ENCODE data around the gene ABCA6. TPM values are rescaled to one million over a fixed set of nuclear protein-coding genes. Genes with fewer than 3 reads are reported as not detected.

The ABCA6 gene
- total and polyA plus RNA-seq, 2 experiments from 2014 or later = 2.8 to 6.4 TPM

- in situ Hi-C loops (cut with MboI) = no loop called here
- H3K9ac ChIP-seq = no peak overlapping the region
- H4K20me1 ChIP-seq (ENCODE audit: insufficient read depth) = no peaks in the 10 kb centered on the region
- H3K4me3 ChIP-seq = no peak overlapping the region
- H3K36me3 ChIP-seq (ENCODE audit: low read depth) = no peaks in the 10 kb centered on the region
- TF ChIP-seq EZH2 (IDR thresholded peaks at IDR 0.05; ENCODE audit: insufficient read depth, poor library complexity, severe bottlenecking) (no peak), EZH2phosphoT487 (IDR thresholded peaks at IDR 0.05; ENCODE audit: insufficient read depth, low read depth) (no peak)
- H3K9me3 ChIP-seq (ENCODE audit: low read depth) = no peaks in the 10 kb centered on the region
- H3F3A ChIP-seq (ENCODE audit: insufficient read depth) = no peaks in the 10 kb centered on the region
- H3K27ac ChIP-seq = no peak overlapping the region
- no peaks in the 10 kb centered on the region for H3K4me1 ChIP-seq (ENCODE audit: insufficient read depth)
- H3K4me2 ChIP-seq (ENCODE audit: unreplicated experiment) = no peak overlapping the region
- no peak overlapping the region for H2AFZ ChIP-seq
- H3K79me2 ChIP-seq (ENCODE audit: insufficient read depth) = no peaks in the 10 kb centered on the region
- no peaks in the 10 kb centered on the region for H3K9me2 ChIP-seq (ENCODE audit: insufficient read depth)
- no peak for DNase-seq
- H3K27me3 ChIP-seq (replicated peaks; ENCODE audit: insufficient read depth) = no peaks in the 10 kb centered on the region
Observed at GRCh38 chr17:69159418-69159817, 17.7 kb upstream of the ABCA6 start.

GRCh38 chr17:69154267-69154666 is 12.6 kb upstream of the ABCA6 start:
- no peak for DNase-seq
- no peaks in the 10 kb centered on the region for H3K27me3 ChIP-seq (replicated peaks; ENCODE audit: insufficient read depth)
- no peaks in the 10 kb centered on the region for H3K9me3 ChIP-seq (ENCODE audit: low read depth)
- H3K4me2 ChIP-seq (ENCODE audit: unreplicated experiment) = no peak overlapping the region
- WGBS, 2 experiments (ENCODE audit: low coverage in 1 of 2, low lambda C conversion rate in 2 of 2, missing lambda C conversion rate in 2 of 2) = 80 to 87% methylated on average over 2 of the region's 2 CpGs
- no peak overlapping the region for H3K9ac ChIP-seq
- in situ Hi-C loops (cut with MboI) = no loop called here
- H3F3A ChIP-seq (ENCODE audit: insufficient read depth) = no peaks in the 10 kb centered on the region
- no peak overlapping the region for H2AFZ ChIP-seq
- H3K4me3 ChIP-seq = no peak overlapping the region
- no peaks in the 10 kb centered on the region for H3K4me1 ChIP-seq (ENCODE audit: insufficient read depth)
- no peaks in the 10 kb centered on the region for H3K9me2 ChIP-seq (ENCODE audit: insufficient read depth)
- no peak for TF ChIP-seq EZH2phosphoT487 (IDR thresholded peaks at IDR 0.05; ENCODE audit: insufficient read depth, low read depth)
- TF ChIP-seq EZH2 (IDR thresholded peaks at IDR 0.05; ENCODE audit: insufficient read depth, poor library complexity, severe bottlenecking) = no peak
- no peaks in the 10 kb centered on the region for H4K20me1 ChIP-seq (ENCODE audit: insufficient read depth)
- H3K79me2 ChIP-seq (ENCODE audit: insufficient read depth) = no peaks in the 10 kb centered on the region
- H3K27ac ChIP-seq = no peak overlapping the region
- H3K36me3 ChIP-seq (ENCODE audit: low read depth) = no peaks in the 10 kb centered on the region

DNA sequence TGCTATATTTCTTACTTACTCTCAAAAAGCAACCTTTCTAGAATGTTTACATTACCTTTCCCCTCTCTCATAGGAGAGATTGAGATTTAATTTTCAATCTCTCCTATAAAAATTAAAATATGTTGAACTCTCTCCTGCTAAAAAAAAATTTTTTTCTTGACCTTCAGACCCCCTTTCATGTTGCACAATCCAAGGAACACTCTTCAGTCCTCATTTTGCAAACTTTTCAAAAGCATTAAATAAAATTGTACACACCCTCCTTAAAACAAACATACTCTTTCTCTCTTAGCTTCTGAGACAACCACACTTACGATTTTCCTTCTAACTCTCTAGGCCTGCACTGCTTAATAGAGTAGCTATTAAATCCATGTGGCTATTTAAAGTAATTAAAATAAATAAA is 8.6 kb upstream of the ABCA6 start:
- Histone ChIP-seq H2AFZ (peak overlapping the region; percentile 3; the same call in 1 of the 2 replicates), H4K20me1 (ENCODE audit: insufficient read depth) (no peaks in the 10 kb centered on the region), H3K79me2 (ENCODE audit: insufficient read depth) (no peaks in the 10 kb centered on the region), H3K4me2 (ENCODE audit: unreplicated experiment) (no peak overlapping the region), H3K9me2 (ENCODE audit: insufficient read depth) (no peaks in the 10 kb centered on the region), H3K4me3 (no peak overlapping the region), H3K27ac (no peak overlapping the region), H3K9me3 (ENCODE audit: low read depth) (no peaks in the 10 kb centered on the region), H3K9ac (no peak overlapping the region), H3K27me3 (replicated peaks; ENCODE audit: insufficient read depth) (no peaks in the 10 kb centered on the region), H3F3A (ENCODE audit: insufficient read depth) (no peaks in the 10 kb centered on the region), H3K4me1 (ENCODE audit: insufficient read depth) (peaks cover 3% of the 10 kb centered on the region; the same call in 1 of the 2 replicates), H3K36me3 (ENCODE audit: low read depth) (no peaks in the 10 kb centered on the region)
- in situ Hi-C loops (cut with MboI) = no loop called here
- no peak for DNase-seq
- TF ChIP-seq EZH2phosphoT487 (IDR thresholded peaks at IDR 0.05; ENCODE audit: insufficient read depth, low read depth) (no peak), EZH2 (IDR thresholded peaks at IDR 0.05; ENCODE audit: insufficient read depth, poor library complexity, severe bottlenecking) (no peak)
- 74 to 85% methylated on average over 1 of the region's 1 CpG for WGBS, 2 experiments (ENCODE audit: low coverage in 1 of 2, low lambda C conversion rate in 2 of 2, missing lambda C conversion rate in 2 of 2)

DNA sequence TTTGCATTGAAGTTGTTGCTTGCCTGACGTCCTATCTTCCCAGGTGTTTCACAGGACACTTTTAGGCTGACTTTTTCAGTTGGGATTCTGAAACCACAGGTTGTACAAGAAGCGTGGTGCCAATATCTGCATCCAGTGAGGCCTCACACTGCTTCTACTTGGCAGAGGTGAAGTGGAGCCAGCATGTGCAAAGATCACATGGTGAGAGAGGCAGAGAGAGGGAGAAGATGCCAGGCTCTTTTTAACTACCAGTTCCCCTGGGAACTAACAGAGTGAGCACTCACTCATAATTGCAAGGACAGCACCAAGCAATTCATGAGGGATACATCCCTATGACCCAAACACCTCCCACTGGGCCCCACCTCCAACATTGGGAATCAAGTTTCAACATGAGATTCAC is 5.8 kb upstream of the ABCA6 start:
- no peaks in the 10 kb centered on the region for H3K9me3 ChIP-seq (ENCODE audit: low read depth)
- H3K4me2 ChIP-seq (ENCODE audit: unreplicated experiment) = no peak overlapping the region
- no peak overlapping the region for H3K4me3 ChIP-seq
- no peak overlapping the region for H3K27ac ChIP-seq
- H2AFZ ChIP-seq = no peak overlapping the region
- no peak for DNase-seq
- no peaks in the 10 kb centered on the region for H4K20me1 ChIP-seq (ENCODE audit: insufficient read depth)
- H3K27me3 ChIP-seq (replicated peaks; ENCODE audit: insufficient read depth) = no peaks in the 10 kb centered on the region
- H3K9me2 ChIP-seq (ENCODE audit: insufficient read depth) = no peaks in the 10 kb centered on the region
- no peaks in the 10 kb centered on the region for H3K79me2 ChIP-seq (ENCODE audit: insufficient read depth)
- in situ Hi-C loops (cut with MboI) = no loop called here
- no peaks in the 10 kb centered on the region for H3F3A ChIP-seq (ENCODE audit: insufficient read depth)
- no peak overlapping the region for H3K9ac ChIP-seq
- peaks cover 18% of the 10 kb centered on the region for H3K4me1 ChIP-seq (ENCODE audit: insufficient read depth)
- no peak for TF ChIP-seq EZH2 (IDR thresholded peaks at IDR 0.05; ENCODE audit: insufficient read depth, poor library complexity, severe bottlenecking)
- TF ChIP-seq EZH2phosphoT487 (IDR thresholded peaks at IDR 0.05; ENCODE audit: insufficient read depth, low read depth) = no peak
- 83 to 87% methylated on average over 2 of the region's 2 CpGs for WGBS, 2 experiments (ENCODE audit: low coverage in 1 of 2, low lambda C conversion rate in 2 of 2, missing lambda C conversion rate in 2 of 2)
- H3K36me3 ChIP-seq (ENCODE audit: low read depth) = no peaks in the 10 kb centered on the region

Data from GM23248 (cell line).